Tibial artery (tissue), 4 donors: ENCODE measurements around the gene PAN3.
A peak's percentile ranks its signal among the peaks of the same experiment; 100 is the strongest.

Source experiments
- DNase-seq, 2 donors: peaks; one replicate each; pipeline ENCODE4 v3.0.0-alpha.2; 2019
- H3K27ac ChIP-seq, 2 donors: fragments of 200-600 bp; sonication (generic) in 1 of 2; 1 replicate in 1 of 2; 2 replicates in 1 of 2; pipeline ENCODE4 v1.5.1; 2018 to 2019; ENCODE audit warnings: mild to moderate bottlenecking in 1 of 2
- H3K27me3 ChIP-seq, 2 donors: fragments of 200-600 bp; sonication (generic) in 1 of 2; one replicate each; pipeline versions ENCODE4 v1.5.1 to v1.6.0; 2016 to 2019
- H3K36me3 ChIP-seq, 3 donors: fragments of 200-600 bp; sonication (generic) in 2 of 3; one replicate each; pipeline ENCODE4 v1.5.1; 2016 to 2019; ENCODE audit warnings: mild to moderate bottlenecking in 2 of 3
- H3K4me1 ChIP-seq, 4 donors: fragments of 200-600 bp; sonication (generic) in 2 of 4; 1 replicate in 3 of 4; 2 replicates in 1 of 4; pipeline ENCODE4 v1.5.1; 2016 to 2019
- H3K4me3 ChIP-seq, 2 donors: fragments of 200-600 bp; sonication (generic) in 1 of 2; 1 replicate in 1 of 2; 2 replicates in 1 of 2; pipeline ENCODE4 v1.5.1; 2018 to 2019; ENCODE audit warnings: mild to moderate bottlenecking in 2 of 2
- H3K9me3 ChIP-seq, 3 donors: fragments of 200-600 bp; sonication (generic) in 1 of 3; one replicate each; pipeline ENCODE4 v1.5.1; 2016 to 2019
- intact Hi-C: fragments of 100-400 bp; cut with DNase I; formaldehyde crosslinking; loops from one replicate; pipeline ENCODE4 v1.15.0; 2023; ENCODE audit warnings: low total_unique reads
- TF ChIP-seq, protein P1 (sequence below), 2 experiments: fragments of 200-600 bp in 1 of 2; fragments of 450-650 bp in 1 of 2; IDR thresholded peaks; one replicate each; pipeline ENCODE4 v1.5.1; 2017 to 2019; ENCODE audit warnings: antibody characterized with exemption in 2 of 2, mild to moderate bottlenecking in 1 of 2, moderate library complexity in 1 of 2

PAN3 gene

DNA sequence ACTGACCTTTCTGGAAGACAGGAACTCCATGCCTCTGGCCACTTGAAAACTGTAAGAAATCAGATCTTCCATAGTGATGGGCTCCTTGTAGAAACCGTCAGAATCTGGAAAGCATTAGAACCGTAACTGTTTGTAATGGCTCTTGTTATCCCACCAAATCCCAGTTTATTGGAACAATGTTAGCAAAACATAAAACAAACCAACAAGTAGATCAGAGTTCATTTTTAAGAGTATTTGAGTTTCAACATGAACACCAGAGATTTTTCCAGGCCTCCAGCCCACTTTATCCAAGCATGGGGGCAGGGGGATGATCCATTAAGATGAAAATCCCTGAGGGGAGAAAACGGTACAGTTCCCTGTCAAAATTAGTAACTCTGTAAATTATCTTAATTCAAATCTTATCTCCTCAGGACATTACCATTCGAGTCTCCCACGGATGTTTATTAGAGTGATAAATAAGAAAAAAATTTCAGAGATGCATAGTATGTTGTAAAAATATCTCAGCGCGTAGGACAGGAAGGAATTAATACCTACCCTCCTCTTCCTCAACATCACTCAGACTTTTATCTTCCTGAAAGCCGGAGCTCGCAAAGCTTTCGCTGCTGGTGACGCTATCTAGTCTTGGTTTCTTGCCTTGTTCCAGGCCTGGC, 184.0 kb downstream of the PAN3 start:
- Histone ChIP-seq H3K9me3 (no peaks in the 10 kb centered on the region), H3K4me1 (peaks cover 0 to 13% (median 10%) of the 10 kb centered on the region in 4 donors), H3K36me3 (no peaks in the 10 kb centered on the region), H3K27me3 (no peaks in the 10 kb centered on the region), H3K27ac (no peak overlapping the region), H3K4me3 (no peak overlapping the region)
- TF ChIP-seq, protein P1, sequence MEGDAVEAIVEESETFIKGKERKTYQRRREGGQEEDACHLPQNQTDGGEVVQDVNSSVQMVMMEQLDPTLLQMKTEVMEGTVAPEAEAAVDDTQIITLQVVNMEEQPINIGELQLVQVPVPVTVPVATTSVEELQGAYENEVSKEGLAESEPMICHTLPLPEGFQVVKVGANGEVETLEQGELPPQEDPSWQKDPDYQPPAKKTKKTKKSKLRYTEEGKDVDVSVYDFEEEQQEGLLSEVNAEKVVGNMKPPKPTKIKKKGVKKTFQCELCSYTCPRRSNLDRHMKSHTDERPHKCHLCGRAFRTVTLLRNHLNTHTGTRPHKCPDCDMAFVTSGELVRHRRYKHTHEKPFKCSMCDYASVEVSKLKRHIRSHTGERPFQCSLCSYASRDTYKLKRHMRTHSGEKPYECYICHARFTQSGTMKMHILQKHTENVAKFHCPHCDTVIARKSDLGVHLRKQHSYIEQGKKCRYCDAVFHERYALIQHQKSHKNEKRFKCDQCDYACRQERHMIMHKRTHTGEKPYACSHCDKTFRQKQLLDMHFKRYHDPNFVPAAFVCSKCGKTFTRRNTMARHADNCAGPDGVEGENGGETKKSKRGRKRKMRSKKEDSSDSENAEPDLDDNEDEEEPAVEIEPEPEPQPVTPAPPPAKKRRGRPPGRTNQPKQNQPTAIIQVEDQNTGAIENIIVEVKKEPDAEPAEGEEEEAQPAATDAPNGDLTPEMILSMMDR (IDR thresholded peaks at IDR 0.05): no peak
- intact Hi-C loops: loop anchor here (5.0 kb wide), 1 partner anchor 480 kb away; no protein-coding TSS in a partner anchor
- DNase-seq: no peak

DNA sequence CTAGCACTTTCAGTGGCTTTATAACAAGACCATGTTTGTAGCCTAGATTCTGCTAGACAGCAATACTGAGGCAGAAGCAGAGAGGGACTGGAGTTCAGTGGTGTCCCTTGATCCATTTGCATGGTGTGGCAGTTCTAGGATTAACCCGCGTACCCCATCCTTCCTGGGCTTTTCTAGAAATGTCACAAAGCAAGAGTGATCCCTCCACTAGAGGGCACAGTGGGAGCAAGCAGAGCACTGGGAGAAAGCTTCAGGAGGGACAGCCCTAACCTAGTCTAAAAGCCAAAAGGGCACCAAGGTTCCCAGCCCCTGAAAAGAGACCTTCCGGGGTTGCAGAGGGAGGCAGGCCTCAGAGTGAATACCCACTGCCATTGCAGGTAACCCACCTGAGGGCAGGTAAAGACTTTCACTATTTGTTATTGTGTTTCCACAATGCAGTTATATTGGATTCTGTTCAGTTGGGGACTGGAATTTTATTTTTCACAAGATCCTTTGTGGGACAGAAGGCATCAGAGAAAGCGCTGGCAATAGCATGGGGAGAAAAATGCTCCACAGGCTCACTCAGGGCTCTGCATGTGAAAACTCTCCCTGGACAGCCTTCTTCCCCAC, 185.9 kb downstream of the PAN3 start:
- no peaks in the 10 kb centered on the region for H3K27me3 ChIP-seq
- peak in 1 of 2 donors; percentile 40 for DNase-seq
- TF ChIP-seq, protein P1 (IDR thresholded peaks at IDR 0.05): peak; percentile 60
- no peaks in the 10 kb centered on the region for H3K9me3 ChIP-seq
- H3K27ac ChIP-seq: no peak overlapping the region
- intact Hi-C loops: loop anchor here (5.0 kb wide), 1 partner anchor 478 kb away; no protein-coding TSS in a partner anchor
- peaks cover 0 to 13% (median 10%) of the 10 kb centered on the region in 4 donors for H3K4me1 ChIP-seq
- H3K4me3 ChIP-seq: no peak overlapping the region
- H3K36me3 ChIP-seq: no peaks in the 10 kb centered on the region

DNA sequence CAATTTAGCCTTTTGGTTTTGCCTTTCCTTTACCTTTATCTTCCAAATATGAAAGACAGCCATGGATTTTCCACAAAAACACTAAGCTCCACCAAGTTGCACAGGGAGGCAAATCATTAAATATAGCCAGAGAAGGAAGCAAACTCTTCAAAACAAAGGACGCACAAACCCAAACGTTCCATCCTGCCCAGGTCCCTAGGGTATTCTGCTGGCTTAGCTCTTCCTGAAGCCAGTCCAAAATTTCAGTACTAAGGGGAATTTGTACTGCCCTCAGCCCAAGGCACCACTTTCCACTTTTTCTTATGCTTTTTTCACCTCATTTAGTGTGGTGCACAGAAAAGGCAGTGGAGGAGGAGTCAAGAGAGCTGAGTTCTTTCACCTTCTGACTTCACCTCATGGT, 186.7 kb downstream of the PAN3 start:
- no peaks in the 10 kb centered on the region for H3K36me3 ChIP-seq
- DNase-seq: no peak
- no peak overlapping the region for H3K4me3 ChIP-seq
- H3K27ac ChIP-seq: no peak overlapping the region
- TF ChIP-seq, protein P1 (IDR thresholded peaks at IDR 0.05): no peak
- intact Hi-C loops: no loop called here
- no peaks in the 10 kb centered on the region for H3K9me3 ChIP-seq
- no peaks in the 10 kb centered on the region for H3K27me3 ChIP-seq
- peaks cover 0 to 13% (median 10%) of the 10 kb centered on the region in 4 donors for H3K4me1 ChIP-seq

DNA sequence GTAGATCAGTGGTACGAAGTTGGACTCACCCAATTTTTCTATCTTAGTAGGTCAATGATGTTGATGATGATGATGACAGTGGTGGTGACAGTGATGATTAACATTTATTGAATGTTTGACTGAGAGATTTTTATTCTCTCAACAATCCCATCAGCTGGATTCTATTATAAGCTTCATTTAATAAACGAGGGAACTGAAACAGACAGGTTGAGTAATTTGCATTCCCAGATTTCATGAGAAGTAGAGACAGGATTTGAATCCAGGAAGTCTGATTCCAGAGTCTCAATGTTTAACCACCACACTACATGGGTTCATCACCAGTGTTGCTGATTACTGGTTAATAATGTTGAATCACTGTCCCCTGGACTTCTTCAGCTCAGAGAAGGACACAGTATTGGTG, 187.7 kb downstream of the PAN3 start:
- intact Hi-C loops: no loop called here
- Histone ChIP-seq H3K4me3 (no peak overlapping the region), H3K9me3 (no peaks in the 10 kb centered on the region), H3K27ac (no peak overlapping the region), H3K36me3 (no peaks in the 10 kb centered on the region), H3K4me1 (peaks cover 0 to 13% (median 10%) of the 10 kb centered on the region in 4 donors), H3K27me3 (no peaks in the 10 kb centered on the region)
- TF ChIP-seq, protein P1 (IDR thresholded peaks at IDR 0.05): no peak
- no peak for DNase-seq

DNA sequence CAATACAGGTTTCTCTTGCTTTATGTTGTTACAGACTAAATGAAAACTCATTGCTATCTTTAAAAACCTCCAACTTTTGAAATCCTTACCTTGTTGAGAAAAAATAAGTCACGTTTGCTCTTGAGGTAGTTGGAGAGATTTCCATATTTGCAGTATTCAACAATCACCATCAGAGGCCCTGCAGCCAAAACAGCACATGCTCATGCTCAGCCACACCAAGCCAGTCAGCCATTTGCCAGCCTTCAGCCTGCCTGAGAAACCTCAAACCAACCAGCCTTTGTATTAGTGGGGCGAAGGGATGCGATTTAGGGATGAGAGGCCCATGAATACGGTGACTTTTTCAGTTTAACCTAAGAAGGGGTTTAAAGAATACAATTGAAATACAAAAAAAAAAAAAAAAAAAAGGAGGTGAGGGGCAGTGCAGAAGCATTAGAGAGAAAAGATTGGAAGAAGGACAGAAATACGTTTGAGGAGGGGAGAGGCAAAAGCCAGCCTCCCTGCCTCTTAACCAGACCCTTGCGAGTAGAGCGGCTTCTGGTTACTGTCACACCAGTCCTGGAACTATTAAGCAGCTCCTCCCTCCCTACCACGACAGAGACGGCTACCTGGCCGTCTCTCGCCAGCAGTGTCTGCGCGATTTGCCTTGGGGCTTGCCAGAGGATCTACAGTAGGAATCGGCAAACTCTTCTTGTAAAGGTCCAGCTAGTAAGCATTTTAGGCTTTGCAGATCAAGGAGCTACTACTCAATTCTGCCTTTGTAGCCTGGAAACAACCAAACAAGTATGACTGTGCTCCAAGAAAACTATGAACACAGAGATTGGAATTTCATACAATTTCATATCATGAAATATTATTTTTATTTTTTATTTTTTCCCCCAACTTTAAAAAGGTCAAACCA, 189.3 kb downstream of the PAN3 start:
- intact Hi-C loops: no loop called here
- no peak overlapping the region for H3K27ac ChIP-seq
- H3K27me3 ChIP-seq: no peaks in the 10 kb centered on the region
- TF ChIP-seq, protein P1 (IDR thresholded peaks at IDR 0.05): no peak
- H3K36me3 ChIP-seq: no peaks in the 10 kb centered on the region
- DNase-seq: no peak
- H3K9me3 ChIP-seq: no peaks in the 10 kb centered on the region
- peaks cover 0 to 13% (median 10%) of the 10 kb centered on the region in 4 donors for H3K4me1 ChIP-seq
- no peak overlapping the region for H3K4me3 ChIP-seq
